RWPE2 (cell line): Measurements from ENCODE around the gene IFRD1.

ENCODE experiments used
- ATAC-seq: fragments of 200-7000 bp; cut with Tn5 transposase; 3 replicates; pipeline ENCODE4 v1.9.1; 2021; ENCODE audit warnings: low read depth
- DNase-seq: peaks from one replicate; pipeline ENCODE4 v3.0.0-alpha.2; 2020; ENCODE audit warnings: low spot score
- H3K27ac ChIP-seq: fragments of 450-650 bp; 2 replicates; pipeline ENCODE4 v1.5.1; 2017; ENCODE audit warnings: mild to moderate bottlenecking; ENCODE audit not compliant: poor library complexity, severe bottlenecking
- H3K27me3 ChIP-seq: fragments of 250-450 bp; sonication (Bioruptor Pico); 2 replicates; pipeline ENCODE4 v1.5.1; 2021; ENCODE audit warnings: mild to moderate bottlenecking, moderate library complexity; ENCODE audit not compliant: insufficient read depth, poor library complexity, severe bottlenecking
- H3K36me3 ChIP-seq: fragments of 250-450 bp; sonication (Bioruptor Pico); 2 replicates; pipeline ENCODE4 v1.5.1; 2020; ENCODE audit warnings: low read depth, mild to moderate bottlenecking, moderate library complexity
- H3K4me1 ChIP-seq: fragments of 250-450 bp; sonication (Bioruptor Pico); 2 replicates; pipeline ENCODE4 v1.5.1; 2021; ENCODE audit warnings: mild to moderate bottlenecking, moderate library complexity; ENCODE audit not compliant: insufficient read depth, poor library complexity, severe bottlenecking
- H3K4me3 ChIP-seq: fragments of 250-450 bp; sonication (Bioruptor Pico); 2 replicates; pipeline ENCODE4 v1.5.1; 2021; ENCODE audit warnings: mild to moderate bottlenecking, moderate library complexity; ENCODE audit not compliant: severe bottlenecking
- H3K9me3 ChIP-seq: fragments of 250-450 bp; sonication (Bioruptor Pico); 2 replicates; pipeline ENCODE4 v1.5.1; 2021; ENCODE audit warnings: mild to moderate bottlenecking, moderate library complexity; ENCODE audit not compliant: severe bottlenecking
- TF ChIP-seq, protein P1 (sequence below): fragments of 450-650 bp; IDR thresholded peaks from one replicate; pipeline ENCODE4 v1.5.1; 2017; ENCODE audit warnings: mild to moderate bottlenecking, moderate library complexity; ENCODE audit not compliant: poor library complexity, severe bottlenecking

The IFRD1 gene

GRCh38 chr7:112447406-112447805 lies 2.9 kb upstream of the IFRD1 start:
- Histone ChIP-seq H3K36me3 (no peaks in the 10 kb centered on the region), H3K4me1 (peaks cover 9% of the 10 kb centered on the region), H3K9me3 (no peaks in the 10 kb centered on the region), H3K27ac (no peak overlapping the region), H3K27me3 (no peaks in the 10 kb centered on the region), H3K4me3 (no peak overlapping the region)
- DNase-seq (no peak), ATAC-seq (no peak)
- TF ChIP-seq, protein P1, sequence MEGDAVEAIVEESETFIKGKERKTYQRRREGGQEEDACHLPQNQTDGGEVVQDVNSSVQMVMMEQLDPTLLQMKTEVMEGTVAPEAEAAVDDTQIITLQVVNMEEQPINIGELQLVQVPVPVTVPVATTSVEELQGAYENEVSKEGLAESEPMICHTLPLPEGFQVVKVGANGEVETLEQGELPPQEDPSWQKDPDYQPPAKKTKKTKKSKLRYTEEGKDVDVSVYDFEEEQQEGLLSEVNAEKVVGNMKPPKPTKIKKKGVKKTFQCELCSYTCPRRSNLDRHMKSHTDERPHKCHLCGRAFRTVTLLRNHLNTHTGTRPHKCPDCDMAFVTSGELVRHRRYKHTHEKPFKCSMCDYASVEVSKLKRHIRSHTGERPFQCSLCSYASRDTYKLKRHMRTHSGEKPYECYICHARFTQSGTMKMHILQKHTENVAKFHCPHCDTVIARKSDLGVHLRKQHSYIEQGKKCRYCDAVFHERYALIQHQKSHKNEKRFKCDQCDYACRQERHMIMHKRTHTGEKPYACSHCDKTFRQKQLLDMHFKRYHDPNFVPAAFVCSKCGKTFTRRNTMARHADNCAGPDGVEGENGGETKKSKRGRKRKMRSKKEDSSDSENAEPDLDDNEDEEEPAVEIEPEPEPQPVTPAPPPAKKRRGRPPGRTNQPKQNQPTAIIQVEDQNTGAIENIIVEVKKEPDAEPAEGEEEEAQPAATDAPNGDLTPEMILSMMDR: no peak

DNA sequence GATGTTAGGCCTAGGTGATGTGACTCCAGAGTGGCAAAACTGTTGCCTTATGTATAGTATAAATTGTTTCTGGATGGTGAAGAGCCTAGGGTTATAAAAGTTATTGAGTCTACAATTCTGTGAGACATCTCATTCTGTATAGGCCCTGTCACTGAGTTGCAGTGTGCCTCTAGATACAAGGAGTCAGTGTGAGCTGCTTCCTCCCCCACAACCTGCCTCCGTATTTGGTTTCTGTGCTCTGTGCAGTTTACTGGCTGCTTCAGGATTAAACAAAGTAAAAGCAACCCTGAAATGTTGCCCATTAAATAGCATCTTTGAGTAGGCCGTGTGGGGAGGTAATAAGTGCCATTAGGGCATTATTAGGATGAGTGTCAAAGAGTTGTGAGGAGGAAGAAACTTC lies 1.9 kb upstream of the IFRD1 start:
- H3K27me3 ChIP-seq: no peaks in the 10 kb centered on the region
- ATAC-seq: no peak
- H3K4me1 ChIP-seq: peaks cover 18% of the 10 kb centered on the region
- DNase-seq: no peak
- H3K4me3 ChIP-seq: no peak overlapping the region
- H3K36me3 ChIP-seq: no peaks in the 10 kb centered on the region
- TF ChIP-seq, protein P1: no peak
- H3K9me3 ChIP-seq: no peaks in the 10 kb centered on the region
- H3K27ac ChIP-seq: peak overlapping the region; percentile 58

DNA sequence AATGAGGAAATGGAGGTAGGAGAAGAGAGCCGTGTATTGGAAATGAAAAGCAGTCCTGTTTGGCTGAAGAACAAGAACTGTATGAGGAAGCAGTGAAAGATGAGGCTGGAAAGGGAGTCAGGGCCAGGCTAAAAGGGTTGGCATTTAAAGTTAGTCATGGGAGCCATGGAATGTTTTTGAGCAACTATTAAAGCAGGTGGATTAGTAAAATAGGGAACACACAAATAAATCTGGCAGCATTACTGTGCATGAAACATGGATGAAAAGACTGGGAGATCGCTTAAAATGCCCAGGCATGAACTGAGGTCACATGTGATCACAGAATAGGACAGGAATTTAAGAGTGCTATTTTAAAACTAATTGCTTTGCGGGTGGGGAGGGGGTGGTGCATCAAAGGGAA lies 1.4 kb upstream of the IFRD1 start:
- no peak for ATAC-seq
- Histone ChIP-seq H3K4me3 (no peak overlapping the region), H3K36me3 (no peaks in the 10 kb centered on the region), H3K27ac (peak overlapping the region; percentile 58), H3K9me3 (no peaks in the 10 kb centered on the region), H3K27me3 (no peaks in the 10 kb centered on the region), H3K4me1 (peaks cover 23% of the 10 kb centered on the region)
- DNase-seq: no peak
- TF ChIP-seq, protein P1: no peak

DNA sequence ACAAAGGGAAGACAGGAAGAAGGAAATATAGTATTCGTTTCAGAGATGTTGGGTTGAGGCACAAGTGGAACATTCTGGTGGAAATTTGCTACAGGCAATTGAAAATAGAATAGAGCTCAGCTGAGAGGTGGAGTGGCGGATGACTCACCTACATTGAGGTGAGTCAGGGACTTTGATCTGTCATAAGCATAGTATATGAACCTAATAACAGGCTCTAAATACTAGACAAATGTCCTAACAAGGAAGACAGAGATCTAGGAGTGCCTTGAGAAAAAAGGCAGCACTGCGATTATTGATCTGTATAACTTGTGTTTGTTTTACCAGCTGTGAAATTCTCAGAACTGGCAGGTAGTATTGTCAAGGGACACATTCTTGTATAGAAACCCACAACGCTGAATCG lies 907 bp upstream of the IFRD1 start:
- Histone ChIP-seq H3K36me3 (no peaks in the 10 kb centered on the region), H3K4me3 (peak overlapping the region; percentile 92), H3K9me3 (no peaks in the 10 kb centered on the region), H3K4me1 (peaks cover 23% of the 10 kb centered on the region), H3K27me3 (no peaks in the 10 kb centered on the region), H3K27ac (peak overlapping the region; percentile 58)
- TF ChIP-seq, protein P1: no peak
- ATAC-seq: peak; percentile 53
- DNase-seq: no peak

GRCh38 chr7:112450807-112451761 lies 824 bp downstream of the IFRD1 start:
- no peaks in the 10 kb centered on the region for H3K27me3 ChIP-seq
- no peaks in the 10 kb centered on the region for H3K9me3 ChIP-seq
- peak; percentile 82 for ATAC-seq
- peak; percentile 94 for DNase-seq
- H3K36me3 ChIP-seq: peaks cover 11% of the 10 kb centered on the region
- H3K4me1 ChIP-seq: peaks cover 23% of the 10 kb centered on the region
- TF ChIP-seq, protein P1: no peak
- H3K4me3 ChIP-seq: peak overlapping the region; percentile 92
- H3K27ac ChIP-seq: peak overlapping the region; percentile 58
